Suprapubic skin (tissue), 3 donors: ENCODE measurements around the gene ZNF672.

Experiments
- CTCF ChIP-seq, 2 donors: fragments of 200-600 bp in 1 of 2; fragments of 450-650 bp in 1 of 2; sonication (generic) in 1 of 2; IDR thresholded peaks; one replicate each; pipeline ENCODE4 v1.5.1; 2016 to 2019; ENCODE audit warnings: antibody characterized with exemption in 2 of 2, mild to moderate bottlenecking in 1 of 2, moderate library complexity in 1 of 2
- EP300 ChIP-seq: sonication (generic); formaldehyde crosslinking; IDR thresholded peaks from one replicate; pipeline ENCODE4 v1.6.1; 2017; ENCODE audit warnings: antibody characterized with exemption
- POLR2A ChIP-seq, 2 donors: fragments of 450-650 bp; IDR thresholded peaks; one replicate each; pipeline ENCODE4 v1.6.1; 2017; ENCODE audit warnings: antibody characterized with exemption in 2 of 2, mild to moderate bottlenecking in 2 of 2, moderate library complexity in 2 of 2

DNA sequence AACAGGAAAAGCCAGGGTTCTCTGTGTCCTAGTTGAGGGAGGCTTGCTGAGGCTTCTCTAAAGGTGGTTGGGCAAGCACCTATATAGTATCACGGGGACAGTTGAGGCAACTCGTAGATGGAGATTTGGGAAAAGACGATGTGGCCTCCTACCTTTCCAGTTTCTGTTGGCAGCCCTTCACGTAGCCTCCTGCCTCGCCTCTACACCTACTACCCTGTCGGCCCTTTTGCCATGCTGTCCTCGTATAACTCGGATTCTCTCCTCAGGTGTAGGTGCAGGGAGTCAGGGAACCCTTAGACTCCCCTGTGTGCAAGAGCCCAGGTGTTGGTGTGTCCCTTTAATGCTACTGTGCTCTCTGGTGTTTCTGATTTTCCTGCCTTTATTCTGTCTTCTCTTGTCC, 10.6 kb downstream of the ZNF672 start:
- no peak for TF ChIP-seq POLR2A (IDR thresholded peaks at IDR 0.05)
- no peak for TF ChIP-seq EP300
- no peak for TF ChIP-seq CTCF (IDR thresholded peaks at IDR 0.05)
